ENCODE results near the gene UMODL1. TPM values are rescaled to one million over a fixed set of nuclear protein-coding genes. Genes with fewer than 3 reads are reported as not detected.

The UMODL1 gene
- total RNA-seq, 1 experiment from 2014 or later, result 0.18 TPM

GRCh38 chr21:42145569-42146272, 74.6 kb downstream of the UMODL1 start:
- no peaks in the 10 kb centered on the region for H3K27me3 ChIP-seq (ENCODE audit: control insufficient read depth, insufficient read depth, low read length)
- CTCF ChIA-PET, result interaction anchor here (0.5 to 1.8 kb wide), 6 partner anchors 34 to 649 kb away, joined by 3 to 13 read pairs (median 4); no protein-coding TSS in a partner anchor
- POLR2A ChIA-PET, result no interaction called here
- no peak overlapping the region for H3K27ac ChIP-seq (ENCODE audit: low read length)
- intact Hi-C loops (cut with micrococcal nuclease; ENCODE audit: unreplicated experiment), result loop anchor here (10.0 kb wide), 2 partner anchors 109 to 239 kb away; no protein-coding TSS in a partner anchor
- H3K9me3 ChIP-seq (ENCODE audit: control insufficient read depth, insufficient read depth, low read depth, low read length), result no peaks in the 10 kb centered on the region
- no TSS peak for BruUV-seq (replicated peaks)
- no peak overlapping the region for H3K4me3 ChIP-seq (ENCODE audit: low read depth in 2 of 2, low read length in 2 of 2)
- H3K36me3 ChIP-seq (ENCODE audit: control insufficient read depth, insufficient read depth, low read length), result no peaks in the 10 kb centered on the region
- no peaks in the 10 kb centered on the region; the same call in 1 of the 2 replicates for H3K4me1 ChIP-seq (ENCODE audit: control insufficient read depth, insufficient read depth, low read length)
- TF ChIP-seq TCF7L2 (IDR thresholded peaks at IDR 0.05; ENCODE audit: low read depth, low read length) (no peak), CTCF (IDR thresholded peaks at IDR 0.05) (peak; percentile 87)
- ATAC-seq (peak; percentile 80), DNase-seq (ENCODE audit: low read depth, low spot score) (no peak)
- in situ Hi-C loops (cut with HindIII; ENCODE audit: low pct_unique_long_range_greater_than_20kb, low sequenced_read_pairs), result no loop called here

GRCh38 chr21:42146273-42146805, 75.2 kb downstream of the UMODL1 start:
- H3K36me3 ChIP-seq (ENCODE audit: control insufficient read depth, insufficient read depth, low read length), result no peaks in the 10 kb centered on the region
- ChIA-PET POLR2A (no interaction called here), CTCF (interaction anchor here (0.5 to 1.8 kb wide), 5 partner anchors 34 to 649 kb away, joined by 3 to 13 read pairs (median 4); no protein-coding TSS in a partner anchor)
- no peak for DNase-seq (ENCODE audit: low read depth, low spot score)
- H3K4me3 ChIP-seq (ENCODE audit: low read depth in 2 of 2, low read length in 2 of 2), result no peak overlapping the region
- H3K4me1 ChIP-seq (ENCODE audit: control insufficient read depth, insufficient read depth, low read length), result no peaks in the 10 kb centered on the region; the same call in 1 of the 2 replicates
- ATAC-seq, result no peak
- in situ Hi-C loops (cut with HindIII; ENCODE audit: low pct_unique_long_range_greater_than_20kb, low sequenced_read_pairs) (no loop called here), intact Hi-C loops (cut with micrococcal nuclease; ENCODE audit: unreplicated experiment) (loop anchor here (10.0 kb wide), 2 partner anchors 108 to 238 kb away; no protein-coding TSS in a partner anchor)
- H3K9me3 ChIP-seq (ENCODE audit: control insufficient read depth, insufficient read depth, low read depth, low read length), result no peaks in the 10 kb centered on the region
- H3K27me3 ChIP-seq (ENCODE audit: control insufficient read depth, insufficient read depth, low read length), result no peaks in the 10 kb centered on the region
- no peak overlapping the region for H3K27ac ChIP-seq (ENCODE audit: low read length)
- TF ChIP-seq SIN3A (IDR thresholded peaks at IDR 0.05; ENCODE audit: borderline replicate concordance, insufficient read depth, low read depth, low read length) (no peak), TCF7L2 (IDR thresholded peaks at IDR 0.05; ENCODE audit: low read depth, low read length) (no peak), POLR2AphosphoS5 (IDR thresholded peaks at IDR 0.05; ENCODE audit: low read depth, low read length) (no peak), CTCF (IDR thresholded peaks at IDR 0.05) (no peak), REST (IDR thresholded peaks at IDR 0.05; ENCODE audit: insufficient read depth in 1 of 2, low read depth in 2 of 2, low read length in 1 of 2) (no peak)
- no TSS peak for BruUV-seq (replicated peaks)
